HEK293T (cell line): ENCODE data around the gene ERN1.

Experiments used
- ARNT ChIP-seq: fragments of 450-650 bp; IDR thresholded peaks from 2 replicates; pipeline ENCODE4 v1.6.1; 2017; ENCODE audit warnings: mild to moderate bottlenecking
- BHLHE40 ChIP-seq: fragments of 450-650 bp; IDR thresholded peaks from 2 replicates; pipeline ENCODE4 v1.6.1; 2016; ENCODE audit warnings: mild to moderate bottlenecking, moderate library complexity, borderline replicate concordance
- CTBP1 ChIP-seq: fragments of 450-650 bp; IDR thresholded peaks from 2 replicates; pipeline ENCODE4 v1.6.1; 2016; ENCODE audit warnings: borderline replicate concordance
- ELF4 ChIP-seq: fragments of 450-650 bp; IDR thresholded peaks from 2 replicates; pipeline ENCODE4 v1.6.1; 2017; ENCODE audit warnings: antibody characterized with exemption
- FOXA1 ChIP-seq: fragments of 450-650 bp; IDR thresholded peaks from 2 replicates; pipeline ENCODE4 v1.6.1; 2016; ENCODE audit warnings: mild to moderate bottlenecking
- HDGF ChIP-seq: fragments of 450-650 bp; IDR thresholded peaks from 2 replicates; pipeline ENCODE4 v1.6.1; 2017; ENCODE audit warnings: antibody characterized with exemption, borderline replicate concordance
- L3MBTL2 ChIP-seq: fragments of 450-650 bp; conservative IDR thresholded peaks from 2 replicates; pipeline ENCODE4 v1.6.1; 2016; ENCODE audit warnings: mild to moderate bottlenecking
- LEF1 ChIP-seq: fragments of 450-650 bp; IDR thresholded peaks from 2 replicates; pipeline ENCODE4 v1.6.1; 2017; ENCODE audit warnings: mild to moderate bottlenecking, borderline replicate concordance
- PKNOX1 ChIP-seq: fragments of 450-650 bp; IDR thresholded peaks from 2 replicates; pipeline ENCODE4 v1.6.1; 2016
- SP1 ChIP-seq: fragments of 450-650 bp; IDR thresholded peaks from 2 replicates; pipeline ENCODE4 v1.6.1; 2017
- SUZ12 ChIP-seq: fragments of 450-650 bp; IDR thresholded peaks from 2 replicates; pipeline ENCODE4 v1.6.1; 2016; ENCODE audit warnings: mild to moderate bottlenecking
- ZNF384 ChIP-seq: fragments of 450-650 bp; IDR thresholded peaks from 2 replicates; pipeline ENCODE4 v1.6.1; 2016

GRCh38 chr17:64001091-64001579, 128.8 kb downstream of the ERN1 start:
- TF ChIP-seq ELF4 = no peak
- no peak for TF ChIP-seq PKNOX1
- TF ChIP-seq LEF1 = no peak
- TF ChIP-seq ZNF384 = no peak
- no peak for TF ChIP-seq HDGF
- TF ChIP-seq SP1 = no peak
- TF ChIP-seq BHLHE40 = no peak
- TF ChIP-seq CTBP1 = no peak
- no peak for TF ChIP-seq FOXA1
- TF ChIP-seq ARNT = no peak
- no peak for TF ChIP-seq L3MBTL2
- TF ChIP-seq SUZ12 = no peak
